22Rv1 (cell line): ENCODE results near the gene PSMD7.

Source experiments
- CTCF ChIP-seq: fragments of 450-650 bp; IDR thresholded peaks from 2 replicates; pipeline ENCODE4 v1.5.1; 2017; ENCODE audit warnings: mild to moderate bottlenecking
- ZFX ChIP-seq: fragments of 450-650 bp; IDR thresholded peaks from 2 replicates; pipeline ENCODE4 v1.6.1; 2017; ENCODE audit warnings: antibody characterized with exemption, borderline replicate concordance

DNA sequence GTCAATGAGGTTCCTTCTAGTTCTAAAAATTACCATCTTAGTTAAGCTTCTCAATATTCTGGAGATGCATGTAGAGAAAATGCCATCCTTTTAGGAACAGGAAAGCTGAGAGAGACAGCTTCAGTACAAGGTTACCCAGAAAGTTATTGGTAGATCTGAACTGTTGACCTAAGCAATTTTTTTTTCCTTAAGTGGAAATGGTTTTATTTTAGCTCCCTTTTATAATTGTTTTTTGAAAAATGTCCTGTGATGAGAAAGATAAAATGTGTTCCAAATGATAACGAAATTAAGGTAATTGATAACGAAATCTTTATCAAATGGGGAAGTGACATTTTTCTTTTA lies 8.2 kb downstream of the PSMD7 start:
- no peak; the same call in 1 of the 2 replicates for TF ChIP-seq CTCF
- TF ChIP-seq ZFX = no peak
